HFFc6 (cell line): ENCODE data around the gene AADAT. TPM values are rescaled to one million over a fixed set of nuclear protein-coding genes. Genes with fewer than 3 reads are reported as not detected.

Source experiments
- DNase-seq: peaks from one replicate; pipeline ENCODE4 v3.0.0-alpha.2; 2018
- H3K27ac Mint-ChIP-seq: 2 replicates; pipeline ENCODE4 v1.8.0; 2020; ENCODE audit warnings: mild to moderate bottlenecking, mixed read lengths
- H3K27me3 Mint-ChIP-seq: 2 replicates; pipeline ENCODE4 v1.8.0; 2021; ENCODE audit warnings: mild to moderate bottlenecking, moderate library complexity, mixed read lengths; ENCODE audit not compliant: insufficient read depth
- H3K36me3 Mint-ChIP-seq: 2 replicates; pipeline ENCODE4 v1.8.0; 2021; ENCODE audit warnings: low read depth, mixed read lengths
- H3K4me1 Mint-ChIP-seq: 2 replicates; pipeline ENCODE4 v1.8.0; 2020; ENCODE audit warnings: low read depth, mixed read lengths
- H3K4me3 Mint-ChIP-seq: 2 replicates; pipeline ENCODE4 v1.8.0; 2020; ENCODE audit warnings: mild to moderate bottlenecking, moderate library complexity, mixed read lengths
- H3K9me3 Mint-ChIP-seq: 2 replicates; pipeline ENCODE4 v1.8.0; 2020; ENCODE audit warnings: mild to moderate bottlenecking, mixed read lengths
- total RNA-seq, 6 experiments: library from RNA; stranded (reverse); fragmentation: NEBNext Ultra II Directional; extraction: Animal tissue kit (Norgen Biotek cat#: 25700); gene quantifications; 2 replicates in 1 of 6; 3 replicates in 5 of 6; pipeline ENCODE4 v1.2.3, GENCODE V29; 2021
- TF ChIP-seq, protein P1 (sequence below): fragments of 200-600 bp; sonication (generic); IDR thresholded peaks from 2 replicates; pipeline ENCODE4 v1.5.0; 2021; ENCODE audit warnings: antibody characterized with exemption, mild to moderate bottlenecking

AADAT gene
- total RNA-seq, 6 experiments from 2014 or later = 5.6 to 6.6 (median 6.0) TPM

DNA sequence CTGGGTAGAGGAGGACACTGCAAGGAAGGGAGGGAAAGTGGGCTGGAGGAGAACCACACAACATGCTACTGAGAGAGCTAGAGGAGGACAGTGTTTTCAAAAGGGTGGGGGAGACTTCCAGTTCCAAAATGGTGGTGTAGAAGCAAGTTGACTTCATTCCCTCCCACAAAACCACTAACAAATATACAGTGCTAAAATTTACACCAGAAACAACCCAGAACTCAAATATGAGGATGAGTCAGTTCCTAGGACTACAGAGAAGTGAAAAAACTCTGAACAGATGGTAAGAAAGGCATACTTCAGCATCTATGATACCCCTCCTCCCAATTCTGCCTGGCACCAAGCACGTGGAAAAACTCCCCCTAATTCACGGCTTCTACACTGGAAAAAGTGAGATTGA is 9.8 kb downstream of the AADAT start:
- Mint-ChIP-seq H3K9me3 (no peaks in the 10 kb centered on the region), H3K4me1 (no peaks in the 10 kb centered on the region), H3K27ac (no peak overlapping the region), H3K4me3 (no peak overlapping the region), H3K27me3 (no peaks in the 10 kb centered on the region; the same call in 1 of the 2 replicates), H3K36me3 (peaks cover 48% of the 10 kb centered on the region)
- no peak for DNase-seq
- TF ChIP-seq, protein P1, sequence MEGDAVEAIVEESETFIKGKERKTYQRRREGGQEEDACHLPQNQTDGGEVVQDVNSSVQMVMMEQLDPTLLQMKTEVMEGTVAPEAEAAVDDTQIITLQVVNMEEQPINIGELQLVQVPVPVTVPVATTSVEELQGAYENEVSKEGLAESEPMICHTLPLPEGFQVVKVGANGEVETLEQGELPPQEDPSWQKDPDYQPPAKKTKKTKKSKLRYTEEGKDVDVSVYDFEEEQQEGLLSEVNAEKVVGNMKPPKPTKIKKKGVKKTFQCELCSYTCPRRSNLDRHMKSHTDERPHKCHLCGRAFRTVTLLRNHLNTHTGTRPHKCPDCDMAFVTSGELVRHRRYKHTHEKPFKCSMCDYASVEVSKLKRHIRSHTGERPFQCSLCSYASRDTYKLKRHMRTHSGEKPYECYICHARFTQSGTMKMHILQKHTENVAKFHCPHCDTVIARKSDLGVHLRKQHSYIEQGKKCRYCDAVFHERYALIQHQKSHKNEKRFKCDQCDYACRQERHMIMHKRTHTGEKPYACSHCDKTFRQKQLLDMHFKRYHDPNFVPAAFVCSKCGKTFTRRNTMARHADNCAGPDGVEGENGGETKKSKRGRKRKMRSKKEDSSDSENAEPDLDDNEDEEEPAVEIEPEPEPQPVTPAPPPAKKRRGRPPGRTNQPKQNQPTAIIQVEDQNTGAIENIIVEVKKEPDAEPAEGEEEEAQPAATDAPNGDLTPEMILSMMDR = no peak

DNA sequence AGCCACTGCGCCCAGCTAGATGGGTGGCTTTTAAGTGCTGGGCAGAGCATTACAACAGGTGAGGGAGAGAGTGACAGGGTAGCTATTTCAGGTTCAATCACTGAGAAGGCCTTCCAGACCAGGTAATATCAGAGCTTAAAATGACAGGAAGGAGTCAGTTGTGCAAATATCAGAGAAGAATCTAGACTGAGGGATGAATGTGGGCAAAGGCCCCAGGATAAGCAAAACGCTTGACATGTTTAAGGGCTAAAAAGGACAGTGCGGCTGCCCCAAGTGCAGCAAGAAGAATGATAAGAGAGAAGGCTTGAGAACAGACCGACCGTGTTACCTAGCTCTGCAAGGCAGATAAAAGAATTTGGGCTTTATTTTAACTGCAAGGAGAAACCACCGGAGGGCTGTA is 18.6 kb downstream of the AADAT start:
- no peak overlapping the region for H3K27ac Mint-ChIP-seq

DNA sequence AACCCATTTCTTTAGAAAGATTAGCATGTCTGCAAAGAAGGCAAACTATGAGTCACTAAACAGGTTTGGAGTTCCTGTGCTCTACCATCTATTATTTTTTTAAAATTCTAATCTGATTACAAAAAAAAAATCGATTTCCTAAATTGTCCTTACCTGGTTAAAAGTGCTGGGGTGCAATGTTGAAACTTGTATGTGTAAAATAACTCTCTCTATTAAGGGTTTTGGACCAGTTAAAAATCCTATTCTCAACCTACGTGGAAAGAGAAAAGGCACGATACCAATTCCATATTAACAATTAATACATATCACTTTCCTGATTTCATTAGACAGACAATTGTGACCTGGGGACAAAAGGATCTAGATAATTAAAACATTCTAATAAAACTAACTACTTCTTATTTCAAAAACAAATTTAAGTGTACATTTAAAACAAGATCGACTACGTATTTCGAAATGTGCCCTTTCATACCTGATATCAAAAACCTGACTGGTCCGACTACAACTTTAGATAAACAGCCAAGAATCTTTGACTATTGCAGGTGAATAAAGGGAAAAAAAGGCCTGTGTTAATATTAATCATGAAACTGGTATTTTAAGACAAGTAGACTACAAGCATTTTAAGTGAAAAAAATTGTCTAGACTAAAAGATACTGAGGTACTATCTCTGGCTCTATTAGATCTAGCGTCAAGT is 21.2 kb downstream of the AADAT start:
- TF ChIP-seq, protein P1 = no peak
- Mint-ChIP-seq H3K27ac (no peak overlapping the region), H3K27me3 (peaks cover 1% of the 10 kb centered on the region; the same call in 1 of the 2 replicates), H3K4me1 (no peaks in the 10 kb centered on the region), H3K36me3 (no peaks in the 10 kb centered on the region; the same call in 1 of the 2 replicates), H3K9me3 (no peaks in the 10 kb centered on the region), H3K4me3 (no peak overlapping the region)
- DNase-seq = no peak

More for the DNA sequence above, 18.6 kb downstream of the AADAT start:
- no peaks in the 10 kb centered on the region for H3K4me1 Mint-ChIP-seq
- H3K4me3 Mint-ChIP-seq = no peak overlapping the region
- peaks cover 1% of the 10 kb centered on the region; the same call in 1 of the 2 replicates for H3K27me3 Mint-ChIP-seq
- no peak for DNase-seq
- TF ChIP-seq, protein P1 = no peak
- H3K9me3 Mint-ChIP-seq = no peaks in the 10 kb centered on the region
- no peaks in the 10 kb centered on the region; the same call in 1 of the 2 replicates for H3K36me3 Mint-ChIP-seq

DNA sequence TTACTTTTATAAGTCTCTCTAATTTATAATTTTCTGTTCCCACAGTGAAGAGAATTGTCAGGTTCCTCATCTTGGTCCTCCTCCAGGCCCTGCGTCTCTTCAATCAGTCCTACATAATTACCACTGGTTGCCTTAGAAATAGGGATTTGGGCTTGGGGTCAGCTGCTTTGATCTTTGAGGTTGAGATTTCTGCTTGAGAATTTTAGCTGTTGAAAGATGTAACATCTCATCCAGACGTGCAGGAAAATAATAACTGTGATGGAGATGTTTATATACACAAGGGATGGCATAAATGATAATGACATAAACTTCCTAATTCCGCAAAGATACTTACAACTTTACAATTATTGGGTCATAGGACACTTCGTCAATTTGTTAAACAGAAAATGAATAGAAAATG is 30.3 kb downstream of the AADAT start:
- peaks cover 7% of the 10 kb centered on the region; the same call in 1 of the 2 replicates for H3K36me3 Mint-ChIP-seq
- TF ChIP-seq, protein P1 = no peak
- no peaks in the 10 kb centered on the region for H3K27me3 Mint-ChIP-seq
- H3K27ac Mint-ChIP-seq = no peak overlapping the region
- H3K9me3 Mint-ChIP-seq = no peaks in the 10 kb centered on the region
- no peak overlapping the region for H3K4me3 Mint-ChIP-seq
- DNase-seq = no peak
- no peaks in the 10 kb centered on the region for H3K4me1 Mint-ChIP-seq

DNA sequence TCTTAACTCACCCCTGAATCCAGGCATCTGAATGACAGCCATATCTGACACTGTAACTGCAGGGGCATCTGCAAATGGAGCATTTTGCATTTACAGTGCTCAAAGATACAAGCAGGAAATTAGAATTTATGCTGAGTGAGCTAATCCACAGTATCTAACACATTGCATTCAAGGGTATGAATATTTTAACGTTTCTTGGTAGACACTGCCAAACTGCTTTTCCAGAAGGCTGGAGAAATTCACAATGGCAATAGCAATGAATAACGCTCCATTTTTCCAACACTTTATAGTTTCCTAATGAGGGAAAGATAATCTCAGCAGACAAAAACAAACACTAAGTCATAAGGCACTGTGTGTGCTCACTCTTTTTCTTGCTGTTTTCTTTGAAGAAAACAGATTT is 30.9 kb downstream of the AADAT start:
- H3K36me3 Mint-ChIP-seq = peaks cover 7% of the 10 kb centered on the region; the same call in 1 of the 2 replicates
- TF ChIP-seq, protein P1 = no peak
- no peak for DNase-seq
- H3K27me3 Mint-ChIP-seq = no peaks in the 10 kb centered on the region
- no peak overlapping the region for H3K27ac Mint-ChIP-seq
- no peaks in the 10 kb centered on the region for H3K9me3 Mint-ChIP-seq
- no peak overlapping the region for H3K4me3 Mint-ChIP-seq
- no peaks in the 10 kb centered on the region for H3K4me1 Mint-ChIP-seq
